Measurements from ENCODE around the gene ASB15.

ASB15 gene

DNA sequence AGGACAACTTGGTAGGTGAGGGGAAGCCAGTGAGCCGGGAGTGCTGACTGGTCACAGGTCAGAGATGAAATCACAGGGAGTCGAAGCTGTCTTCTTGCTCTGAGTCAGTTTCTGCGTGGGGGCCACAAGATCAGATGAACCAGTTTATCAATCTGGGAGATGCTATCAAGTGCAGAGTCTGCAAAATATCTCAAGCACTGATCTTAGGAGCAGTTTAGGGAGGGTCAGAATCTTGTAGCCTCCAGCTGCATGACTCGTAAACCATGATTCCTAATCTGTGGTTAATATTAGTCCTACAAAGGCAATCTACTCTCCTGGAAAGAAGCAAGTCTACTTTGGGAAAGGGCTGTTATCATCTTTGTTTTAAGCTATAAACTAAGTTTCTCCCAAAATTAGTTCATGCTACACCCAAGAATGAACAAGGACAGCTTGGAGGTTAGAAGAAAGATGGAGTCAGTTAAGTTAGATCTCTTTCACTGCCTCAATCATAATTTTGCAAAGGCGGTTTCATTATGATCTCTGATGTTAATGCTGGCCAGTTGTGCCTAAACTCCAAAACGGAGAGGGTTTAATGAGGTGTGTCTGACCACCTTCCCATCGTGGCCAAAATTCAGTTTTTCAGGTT lies 45.6 kb downstream of the ASB15 start:
- Histone ChIP-seq H3K27ac (ENCODE audit: low read depth, low read length) (no peak overlapping the region), H3K9me3 (ENCODE audit: control insufficient read depth in 1 of 2, low read length in 2 of 2) (no peaks in the 10 kb centered on the region), H3K4me3 (ENCODE audit: low read depth in 1 of 2, low read length in 2 of 2) (no peak overlapping the region), H3K36me3 (ENCODE audit: control insufficient read depth in 1 of 2, insufficient read depth in 2 of 2, low read length in 2 of 2) (no peaks in the 10 kb centered on the region), H3K27me3 (ENCODE audit: control insufficient read depth in 1 of 2, insufficient read depth in 2 of 2, low read length in 2 of 2) (peaks cover 0 to 6% of the 10 kb centered on the region in 2 donors), H3K9ac (ENCODE audit: low read depth in 1 of 2, low read length in 2 of 2) (no peak overlapping the region), H3K4me1 (ENCODE audit: control insufficient read depth in 1 of 2, insufficient read depth in 2 of 2, low read length in 2 of 2) (peaks cover 0 to 3% of the 10 kb centered on the region in 2 donors)

DNA sequence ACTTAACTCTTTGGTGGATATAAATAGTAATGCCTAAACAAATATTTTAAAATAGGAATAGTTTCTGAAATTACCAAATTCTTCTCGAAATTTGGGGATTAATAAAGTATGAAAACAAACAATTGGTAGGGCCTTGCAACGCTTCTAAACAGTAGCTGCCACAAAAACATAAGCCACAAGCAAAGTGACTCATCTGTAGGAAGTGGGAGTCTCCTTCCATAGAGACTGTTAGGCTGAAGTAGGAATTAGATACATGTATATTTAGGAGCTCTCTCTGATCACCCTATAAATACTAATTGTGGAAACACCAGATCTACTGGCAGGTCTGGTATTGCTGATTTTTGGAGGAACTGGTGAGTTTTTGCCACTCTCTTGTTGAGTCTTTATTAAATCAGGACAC lies 48.3 kb downstream of the ASB15 start:
- no peaks in the 10 kb centered on the region for H3K9me3 ChIP-seq (ENCODE audit: control insufficient read depth in 1 of 2, low read length in 2 of 2)
- no peak overlapping the region for H3K4me3 ChIP-seq (ENCODE audit: low read depth in 1 of 2, low read length in 2 of 2)
- no peaks in the 10 kb centered on the region for H3K27me3 ChIP-seq (ENCODE audit: control insufficient read depth in 1 of 2, insufficient read depth in 2 of 2, low read length in 2 of 2)
- no peaks in the 10 kb centered on the region for H3K4me1 ChIP-seq (ENCODE audit: control insufficient read depth in 1 of 2, insufficient read depth in 2 of 2, low read length in 2 of 2)
- no peak overlapping the region for H3K27ac ChIP-seq (ENCODE audit: low read depth, low read length)
- no peak overlapping the region for H3K9ac ChIP-seq (ENCODE audit: low read depth in 1 of 2, low read length in 2 of 2)
- no peaks in the 10 kb centered on the region for H3K36me3 ChIP-seq (ENCODE audit: control insufficient read depth in 1 of 2, insufficient read depth in 2 of 2, low read length in 2 of 2)

GRCh38 chr7:123650595-123650994 lies 49.0 kb downstream of the ASB15 start:
- H3K4me1 ChIP-seq (ENCODE audit: control insufficient read depth in 1 of 2, insufficient read depth in 2 of 2, low read length in 2 of 2), result no peaks in the 10 kb centered on the region
- H3K27me3 ChIP-seq (ENCODE audit: control insufficient read depth in 1 of 2, insufficient read depth in 2 of 2, low read length in 2 of 2), result no peaks in the 10 kb centered on the region
- no peaks in the 10 kb centered on the region for H3K9me3 ChIP-seq (ENCODE audit: control insufficient read depth in 1 of 2, low read length in 2 of 2)
- no peaks in the 10 kb centered on the region for H3K36me3 ChIP-seq (ENCODE audit: control insufficient read depth in 1 of 2, insufficient read depth in 2 of 2, low read length in 2 of 2)
- H3K9ac ChIP-seq (ENCODE audit: low read depth in 1 of 2, low read length in 2 of 2), result no peak overlapping the region
- no peak overlapping the region for H3K27ac ChIP-seq (ENCODE audit: low read depth, low read length)
- no peak overlapping the region for H3K4me3 ChIP-seq (ENCODE audit: low read depth in 1 of 2, low read length in 2 of 2)

DNA sequence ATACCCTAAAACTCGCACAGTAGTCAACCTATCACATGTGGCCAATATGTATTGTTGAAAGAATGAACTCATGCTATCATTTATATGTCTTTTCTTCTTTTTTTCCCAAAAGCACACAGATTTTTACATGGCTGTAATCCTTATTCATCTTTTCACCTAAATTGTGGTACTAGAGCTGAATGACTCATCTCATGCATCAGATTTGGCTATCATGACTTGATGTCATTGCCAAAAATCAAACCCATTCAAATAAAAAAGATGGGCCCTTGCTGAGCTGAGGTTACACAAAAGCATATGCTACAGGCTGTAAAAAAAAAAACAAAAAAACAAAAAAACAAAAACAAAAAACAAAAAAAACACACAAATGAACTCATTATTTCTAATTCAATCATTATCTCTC lies 50.8 kb downstream of the ASB15 start:
- H3K27ac ChIP-seq (ENCODE audit: low read depth, low read length), result no peak overlapping the region
- no peak overlapping the region for H3K4me3 ChIP-seq (ENCODE audit: low read depth in 1 of 2, low read length in 2 of 2)
- no peak overlapping the region for H3K9ac ChIP-seq (ENCODE audit: low read depth in 1 of 2, low read length in 2 of 2)
- H3K9me3 ChIP-seq (ENCODE audit: control insufficient read depth in 1 of 2, low read length in 2 of 2), result no peaks in the 10 kb centered on the region
- H3K4me1 ChIP-seq (ENCODE audit: control insufficient read depth in 1 of 2, insufficient read depth in 2 of 2, low read length in 2 of 2), result no peaks in the 10 kb centered on the region
- H3K27me3 ChIP-seq (ENCODE audit: control insufficient read depth in 1 of 2, insufficient read depth in 2 of 2, low read length in 2 of 2), result no peaks in the 10 kb centered on the region
- H3K36me3 ChIP-seq (ENCODE audit: control insufficient read depth in 1 of 2, insufficient read depth in 2 of 2, low read length in 2 of 2), result no peaks in the 10 kb centered on the region

DNA sequence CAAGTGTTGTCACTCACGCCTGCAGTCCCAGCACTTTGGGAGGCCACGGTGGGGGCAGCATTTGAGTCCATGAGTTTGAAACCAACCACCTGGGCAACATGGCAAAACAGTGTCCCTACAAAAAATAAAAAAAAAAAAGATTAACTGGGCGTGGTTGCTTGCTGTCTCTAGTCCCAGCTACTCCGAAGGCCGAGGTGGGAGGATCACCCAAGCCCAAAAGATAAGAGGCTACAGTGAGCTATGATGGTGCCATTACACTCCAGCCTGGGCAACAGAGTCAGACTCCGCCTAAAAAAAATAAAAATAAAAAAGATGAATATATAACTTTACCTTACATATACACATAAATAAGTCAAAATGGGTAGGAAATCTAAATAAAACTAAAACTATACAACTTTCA lies 51.5 kb downstream of the ASB15 start:
- no peak overlapping the region for H3K9ac ChIP-seq (ENCODE audit: low read depth in 1 of 2, low read length in 2 of 2)
- H3K36me3 ChIP-seq (ENCODE audit: control insufficient read depth in 1 of 2, insufficient read depth in 2 of 2, low read length in 2 of 2), result no peaks in the 10 kb centered on the region
- no peaks in the 10 kb centered on the region for H3K4me1 ChIP-seq (ENCODE audit: control insufficient read depth in 1 of 2, insufficient read depth in 2 of 2, low read length in 2 of 2)
- H3K27ac ChIP-seq (ENCODE audit: low read depth, low read length), result no peak overlapping the region
- no peak overlapping the region for H3K4me3 ChIP-seq (ENCODE audit: low read depth in 1 of 2, low read length in 2 of 2)
- no peaks in the 10 kb centered on the region for H3K27me3 ChIP-seq (ENCODE audit: control insufficient read depth in 1 of 2, insufficient read depth in 2 of 2, low read length in 2 of 2)
- H3K9me3 ChIP-seq (ENCODE audit: control insufficient read depth in 1 of 2, low read length in 2 of 2), result no peaks in the 10 kb centered on the region

GRCh38 chr7:123655614-123656013 lies 54.0 kb downstream of the ASB15 start, which contains the start of gene LMOD2:
Gene LMOD2, plus strand, starts transcription at chr7:123655866. Its CDS starts 98 bp downstream, at chr7:123655964.
- H3K9ac ChIP-seq (ENCODE audit: low read depth in 1 of 2, low read length in 2 of 2), result no peak within 1 kb of the TSS
- H3K36me3 ChIP-seq (ENCODE audit: control insufficient read depth in 1 of 2, insufficient read depth in 2 of 2, low read length in 2 of 2), result no peaks in the 10 kb centered on the region
- H3K9me3 ChIP-seq (ENCODE audit: control insufficient read depth in 1 of 2, low read length in 2 of 2), result no peaks in the 10 kb centered on the region
- no peak within 1 kb of the TSS for H3K27ac ChIP-seq (ENCODE audit: low read depth, low read length)
- H3K27me3 ChIP-seq (ENCODE audit: control insufficient read depth in 1 of 2, insufficient read depth in 2 of 2, low read length in 2 of 2), result no peaks in the 10 kb centered on the region
- H3K4me1 ChIP-seq (ENCODE audit: control insufficient read depth in 1 of 2, insufficient read depth in 2 of 2, low read length in 2 of 2), result no peaks in the 10 kb centered on the region
- H3K4me3 ChIP-seq (ENCODE audit: low read depth in 1 of 2, low read length in 2 of 2), result no peak within 1 kb of the TSS

- Histone ChIP-seq H3K27me3 (ENCODE audit: control insufficient read depth in 1 of 2, insufficient read depth in 2 of 2, low read length in 2 of 2) (no peaks in the 10 kb centered on the region), H3K9me3 (ENCODE audit: control insufficient read depth in 1 of 2, low read length in 2 of 2) (no peaks in the 10 kb centered on the region), H3K4me1 (ENCODE audit: control insufficient read depth in 1 of 2, insufficient read depth in 2 of 2, low read length in 2 of 2) (no peaks in the 10 kb centered on the region), H3K36me3 (ENCODE audit: control insufficient read depth in 1 of 2, insufficient read depth in 2 of 2, low read length in 2 of 2) (no peaks in the 10 kb centered on the region), H3K27ac (ENCODE audit: low read depth, low read length) (no peak overlapping the region), H3K9ac (ENCODE audit: low read depth in 1 of 2, low read length in 2 of 2) (no peak overlapping the region), H3K4me3 (ENCODE audit: low read depth in 1 of 2, low read length in 2 of 2) (no peak overlapping the region)
These were observed 55.1 kb downstream of the ASB15 start for GRCh38 chr7:123656544-123657303.

GRCh38 chr7:123657304-123657685 lies 55.7 kb downstream of the ASB15 start:
- no peaks in the 10 kb centered on the region for H3K27me3 ChIP-seq (ENCODE audit: control insufficient read depth in 1 of 2, insufficient read depth in 2 of 2, low read length in 2 of 2)
- H3K4me1 ChIP-seq (ENCODE audit: control insufficient read depth in 1 of 2, insufficient read depth in 2 of 2, low read length in 2 of 2), result no peaks in the 10 kb centered on the region
- H3K9me3 ChIP-seq (ENCODE audit: control insufficient read depth in 1 of 2, low read length in 2 of 2), result no peaks in the 10 kb centered on the region
- H3K4me3 ChIP-seq (ENCODE audit: low read depth in 1 of 2, low read length in 2 of 2), result no peak overlapping the region
- no peak overlapping the region for H3K9ac ChIP-seq (ENCODE audit: low read depth in 1 of 2, low read length in 2 of 2)
- no peak overlapping the region for H3K27ac ChIP-seq (ENCODE audit: low read depth, low read length)
- H3K36me3 ChIP-seq (ENCODE audit: control insufficient read depth in 1 of 2, insufficient read depth in 2 of 2, low read length in 2 of 2), result no peaks in the 10 kb centered on the region

DNA sequence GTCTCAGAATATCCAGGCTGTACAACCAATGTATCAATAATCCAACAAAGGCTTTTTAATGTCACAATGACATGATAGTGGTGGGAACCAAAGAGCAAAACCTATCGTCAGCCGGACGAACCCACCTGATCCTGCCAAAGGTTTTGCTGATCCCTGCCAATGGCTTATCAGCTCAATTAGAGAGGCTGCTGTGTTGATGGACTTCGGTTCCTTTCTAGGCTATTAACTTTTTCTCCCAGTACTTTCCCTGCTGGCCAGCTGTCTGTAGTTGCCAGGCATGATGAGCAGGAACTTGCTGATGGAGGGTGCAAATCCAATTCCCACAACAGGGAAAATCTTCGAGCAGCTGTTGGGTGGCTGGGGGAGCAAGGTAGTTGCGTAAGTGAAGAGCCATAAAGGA lies 56.4 kb downstream of the ASB15 start:
- Histone ChIP-seq H3K27ac (ENCODE audit: low read depth, low read length) (no peak overlapping the region), H3K36me3 (ENCODE audit: control insufficient read depth in 1 of 2, insufficient read depth in 2 of 2, low read length in 2 of 2) (no peaks in the 10 kb centered on the region), H3K4me1 (ENCODE audit: control insufficient read depth in 1 of 2, insufficient read depth in 2 of 2, low read length in 2 of 2) (no peaks in the 10 kb centered on the region), H3K9me3 (ENCODE audit: control insufficient read depth in 1 of 2, low read length in 2 of 2) (no peaks in the 10 kb centered on the region), H3K4me3 (ENCODE audit: low read depth in 1 of 2, low read length in 2 of 2) (no peak overlapping the region), H3K27me3 (ENCODE audit: control insufficient read depth in 1 of 2, insufficient read depth in 2 of 2, low read length in 2 of 2) (no peaks in the 10 kb centered on the region), H3K9ac (ENCODE audit: low read depth in 1 of 2, low read length in 2 of 2) (no peak overlapping the region)

- no peak overlapping the region for H3K27ac ChIP-seq (ENCODE audit: low read depth, low read length)
- H3K9me3 ChIP-seq (ENCODE audit: control insufficient read depth in 1 of 2, low read length in 2 of 2), result no peaks in the 10 kb centered on the region
- peaks cover 0 to 2% of the 10 kb centered on the region in 2 donors for H3K27me3 ChIP-seq (ENCODE audit: control insufficient read depth in 1 of 2, insufficient read depth in 2 of 2, low read length in 2 of 2)
- H3K36me3 ChIP-seq (ENCODE audit: control insufficient read depth in 1 of 2, insufficient read depth in 2 of 2, low read length in 2 of 2), result no peaks in the 10 kb centered on the region
- H3K9ac ChIP-seq (ENCODE audit: low read depth in 1 of 2, low read length in 2 of 2), result no peak overlapping the region
- H3K4me3 ChIP-seq (ENCODE audit: low read depth in 1 of 2, low read length in 2 of 2), result no peak overlapping the region
- no peaks in the 10 kb centered on the region for H3K4me1 ChIP-seq (ENCODE audit: control insufficient read depth in 1 of 2, insufficient read depth in 2 of 2, low read length in 2 of 2)
These were observed 59.1 kb downstream of the ASB15 start for GRCh38 chr7:123660514-123661354.

Data from duodenal mucosa (tissue), 2 donors.